ENCODE data around the gene FGF14. TPM values are rescaled to one million over a fixed set of nuclear protein-coding genes. Genes with fewer than 3 reads are reported as not detected.

Gene FGF14
- total and polyA plus RNA-seq, 2 of the 4 experiments (the other 2 are of a cell fraction), result under 0.01 TPM; not detected in 1

DNA sequence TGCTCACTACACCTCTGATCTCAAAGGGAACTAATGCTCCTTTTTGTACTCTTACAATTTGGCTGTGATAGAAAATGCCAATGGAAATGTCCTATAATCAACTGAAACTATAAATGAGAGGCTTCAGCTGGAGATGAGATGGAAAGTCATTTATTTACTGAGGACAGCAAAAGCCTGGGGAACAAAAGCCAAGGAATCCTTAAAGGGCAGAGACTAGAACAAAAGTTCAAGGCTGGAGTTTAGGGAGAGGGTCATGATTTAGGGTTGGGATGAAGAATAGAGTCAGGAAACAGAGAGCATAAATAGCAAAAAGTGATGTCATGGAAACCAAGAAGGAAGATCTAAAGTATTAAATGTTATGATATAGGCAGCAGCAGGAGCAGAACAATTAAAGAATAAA, 401.1 kb downstream of the FGF14 start:
- no peak overlapping the region for H4K91ac ChIP-seq (ENCODE audit: insufficient read depth, low read depth, low read length)
- H3K4me1 ChIP-seq (ENCODE audit: control insufficient read depth, insufficient read depth, low read length), result no peaks in the 10 kb centered on the region
- no peak overlapping the region for H4K8ac ChIP-seq (ENCODE audit: low read depth in 2 of 2, low read length in 2 of 2)
- ATAC-seq (ENCODE audit: low read depth) (no peak), DNase-seq (no peak)
- no peak overlapping the region for H2BK15ac ChIP-seq (ENCODE audit: low read depth, low read length)
- no peak overlapping the region for H3K4ac ChIP-seq (ENCODE audit: low read depth, low read length)
- TF ChIP-seq CEBPB (IDR thresholded peaks at IDR 0.05; ENCODE audit: low read depth, low read length) (no peak), RCOR1 (IDR thresholded peaks at IDR 0.05; ENCODE audit: insufficient replicate concordance, low read length) (no peak), POLR2A (IDR thresholded peaks at IDR 0.05; ENCODE audit: low read depth, low read length) (no peak), BHLHE40 (IDR thresholded peaks at IDR 0.05; ENCODE audit: low read depth, low read length) (no peak), NFE2L2 (IDR thresholded peaks at IDR 0.05; ENCODE audit: low read depth, low read length) (no peak), MXI1 (IDR thresholded peaks at IDR 0.05; ENCODE audit: borderline replicate concordance, low read depth, low read length) (no peak), MAFK (IDR thresholded peaks at IDR 0.05; ENCODE audit: low read depth, low read length) (no peak), FOS (IDR thresholded peaks at IDR 0.05; ENCODE audit: low read depth, low read length) (no peak), SMC3 (IDR thresholded peaks at IDR 0.05; ENCODE audit: low read depth, low read length) (no peak), RAD21 (IDR thresholded peaks at IDR 0.05; ENCODE audit: low read length) (no peak), CHD1 (IDR thresholded peaks at IDR 0.05; ENCODE audit: low read depth, low read length) (no peak), RFX5 (IDR thresholded peaks at IDR 0.05; ENCODE audit: low read depth, low read length) (no peak), MAZ (IDR thresholded peaks at IDR 0.05; ENCODE audit: borderline replicate concordance, low read depth, low read length) (no peak)
- TF ChIP-seq, protein P1, sequence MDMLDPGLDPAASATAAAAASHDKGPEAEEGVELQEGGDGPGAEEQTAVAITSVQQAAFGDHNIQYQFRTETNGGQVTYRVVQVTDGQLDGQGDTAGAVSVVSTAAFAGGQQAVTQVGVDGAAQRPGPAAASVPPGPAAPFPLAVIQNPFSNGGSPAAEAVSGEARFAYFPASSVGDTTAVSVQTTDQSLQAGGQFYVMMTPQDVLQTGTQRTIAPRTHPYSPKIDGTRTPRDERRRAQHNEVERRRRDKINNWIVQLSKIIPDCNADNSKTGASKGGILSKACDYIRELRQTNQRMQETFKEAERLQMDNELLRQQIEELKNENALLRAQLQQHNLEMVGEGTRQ (IDR thresholded peaks at IDR 0.05; ENCODE audit: low read depth, low read length), result no peak
- TF ChIP-seq, protein P2, sequence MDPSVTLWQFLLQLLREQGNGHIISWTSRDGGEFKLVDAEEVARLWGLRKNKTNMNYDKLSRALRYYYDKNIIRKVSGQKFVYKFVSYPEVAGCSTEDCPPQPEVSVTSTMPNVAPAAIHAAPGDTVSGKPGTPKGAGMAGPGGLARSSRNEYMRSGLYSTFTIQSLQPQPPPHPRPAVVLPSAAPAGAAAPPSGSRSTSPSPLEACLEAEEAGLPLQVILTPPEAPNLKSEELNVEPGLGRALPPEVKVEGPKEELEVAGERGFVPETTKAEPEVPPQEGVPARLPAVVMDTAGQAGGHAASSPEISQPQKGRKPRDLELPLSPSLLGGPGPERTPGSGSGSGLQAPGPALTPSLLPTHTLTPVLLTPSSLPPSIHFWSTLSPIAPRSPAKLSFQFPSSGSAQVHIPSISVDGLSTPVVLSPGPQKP (IDR thresholded peaks at IDR 0.05; ENCODE audit: borderline replicate concordance, low read depth, low read length), result no peak
- TF ChIP-seq, protein P3, sequence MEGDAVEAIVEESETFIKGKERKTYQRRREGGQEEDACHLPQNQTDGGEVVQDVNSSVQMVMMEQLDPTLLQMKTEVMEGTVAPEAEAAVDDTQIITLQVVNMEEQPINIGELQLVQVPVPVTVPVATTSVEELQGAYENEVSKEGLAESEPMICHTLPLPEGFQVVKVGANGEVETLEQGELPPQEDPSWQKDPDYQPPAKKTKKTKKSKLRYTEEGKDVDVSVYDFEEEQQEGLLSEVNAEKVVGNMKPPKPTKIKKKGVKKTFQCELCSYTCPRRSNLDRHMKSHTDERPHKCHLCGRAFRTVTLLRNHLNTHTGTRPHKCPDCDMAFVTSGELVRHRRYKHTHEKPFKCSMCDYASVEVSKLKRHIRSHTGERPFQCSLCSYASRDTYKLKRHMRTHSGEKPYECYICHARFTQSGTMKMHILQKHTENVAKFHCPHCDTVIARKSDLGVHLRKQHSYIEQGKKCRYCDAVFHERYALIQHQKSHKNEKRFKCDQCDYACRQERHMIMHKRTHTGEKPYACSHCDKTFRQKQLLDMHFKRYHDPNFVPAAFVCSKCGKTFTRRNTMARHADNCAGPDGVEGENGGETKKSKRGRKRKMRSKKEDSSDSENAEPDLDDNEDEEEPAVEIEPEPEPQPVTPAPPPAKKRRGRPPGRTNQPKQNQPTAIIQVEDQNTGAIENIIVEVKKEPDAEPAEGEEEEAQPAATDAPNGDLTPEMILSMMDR (conservative IDR thresholded peaks at IDR 0.05; ENCODE audit: low read depth, low read length), result no peak
- no peak overlapping the region for H3K4me2 ChIP-seq (ENCODE audit: low read depth, low read length)
- no peak overlapping the region for H4K5ac ChIP-seq (ENCODE audit: low read depth, low read length)
- no peak overlapping the region for H3K9ac ChIP-seq (ENCODE audit: low read depth, low read length)
- in situ Hi-C loops (cut with MboI; ENCODE audit: low sequenced_read_pairs), result no loop called here
- dilution Hi-C loops (cut with HindIII; ENCODE audit: low sequenced_read_pairs, unreplicated experiment), result no loop called here
- CTCF ChIA-PET, result no interaction called here
- no peaks in the 10 kb centered on the region for H3K27me3 ChIP-seq (ENCODE audit: control insufficient read depth, insufficient read depth, low read length)
- intact Hi-C loops (cut with micrococcal nuclease), result no loop called here
- H2BK120ac ChIP-seq (ENCODE audit: low read depth, low read length), result no peak overlapping the region
- H3K9me1 ChIP-seq (ENCODE audit: insufficient read depth, low read length), result no peaks in the 10 kb centered on the region
- no peaks in the 10 kb centered on the region for H3K36me3 ChIP-seq (ENCODE audit: control insufficient read depth, insufficient read depth, low read length)
- H3K23ac ChIP-seq (ENCODE audit: low read depth, low read length), result no peak overlapping the region
- no peak overlapping the region for H3K18ac ChIP-seq (ENCODE audit: low read depth, low read length)
- no peak overlapping the region for H2BK20ac ChIP-seq (ENCODE audit: low read depth, low read length)
- no peak overlapping the region for H2AK5ac ChIP-seq (ENCODE audit: low read depth, low read length)
- no peak overlapping the region for H2AK9ac ChIP-seq (replicated peaks; ENCODE audit: low read depth, low read length, poor library complexity)
- no peak overlapping the region for H3K27ac ChIP-seq (ENCODE audit: insufficient read depth, low read length)
- BruUV-seq (replicated peaks), result no TSS peak
- H3K56ac ChIP-seq (ENCODE audit: extremely low read depth, insufficient read depth, low read length), result no peak overlapping the region
- no peak overlapping the region for H2AFZ ChIP-seq (replicated peaks; ENCODE audit: low read length, poor library complexity)
- no peak overlapping the region for H2BK5ac ChIP-seq (ENCODE audit: low read depth, low read length, poor library complexity, severe bottlenecking)
- no peaks in the 10 kb centered on the region for H4K20me1 ChIP-seq (ENCODE audit: insufficient read depth, low read length)
- no peak overlapping the region for H3K4me3 ChIP-seq (ENCODE audit: insufficient read depth, low read depth, low read length)
- H3K79me1 ChIP-seq (ENCODE audit: low read depth in 1 of 2, low read length in 2 of 2), result no peaks in the 10 kb centered on the region
- POLR2A ChIA-PET (ENCODE audit: unreplicated experiment), result no interaction called here
- H3K9me3 ChIP-seq (ENCODE audit: control insufficient read depth, insufficient read depth, low read length), result no peaks in the 10 kb centered on the region
- no peak overlapping the region for H3K14ac ChIP-seq (replicated peaks; ENCODE audit: low read depth, low read length)

Data from IMR-90 (cell line).